RWPE2 (cell line): ENCODE measurements around the gene PARVG.

Experiments used
- ATAC-seq: fragments of 200-7000 bp; cut with Tn5 transposase; 3 replicates; pipeline ENCODE4 v1.9.1; 2021; ENCODE audit warnings: low read depth
- DNase-seq: peaks from one replicate; pipeline ENCODE4 v3.0.0-alpha.2; 2020; ENCODE audit warnings: low spot score
- H3K27ac ChIP-seq: fragments of 450-650 bp; 2 replicates; pipeline ENCODE4 v1.5.1; 2017; ENCODE audit warnings: mild to moderate bottlenecking; ENCODE audit not compliant: poor library complexity, severe bottlenecking
- H3K27me3 ChIP-seq: fragments of 250-450 bp; sonication (Bioruptor Pico); 2 replicates; pipeline ENCODE4 v1.5.1; 2021; ENCODE audit warnings: mild to moderate bottlenecking, moderate library complexity; ENCODE audit not compliant: insufficient read depth, poor library complexity, severe bottlenecking
- H3K36me3 ChIP-seq: fragments of 250-450 bp; sonication (Bioruptor Pico); 2 replicates; pipeline ENCODE4 v1.5.1; 2020; ENCODE audit warnings: low read depth, mild to moderate bottlenecking, moderate library complexity
- H3K4me1 ChIP-seq: fragments of 250-450 bp; sonication (Bioruptor Pico); 2 replicates; pipeline ENCODE4 v1.5.1; 2021; ENCODE audit warnings: mild to moderate bottlenecking, moderate library complexity; ENCODE audit not compliant: insufficient read depth, poor library complexity, severe bottlenecking
- H3K4me3 ChIP-seq: fragments of 250-450 bp; sonication (Bioruptor Pico); 2 replicates; pipeline ENCODE4 v1.5.1; 2021; ENCODE audit warnings: mild to moderate bottlenecking, moderate library complexity; ENCODE audit not compliant: severe bottlenecking
- H3K9me3 ChIP-seq: fragments of 250-450 bp; sonication (Bioruptor Pico); 2 replicates; pipeline ENCODE4 v1.5.1; 2021; ENCODE audit warnings: mild to moderate bottlenecking, moderate library complexity; ENCODE audit not compliant: severe bottlenecking
- TF ChIP-seq, protein P1 (sequence below): fragments of 450-650 bp; IDR thresholded peaks from one replicate; pipeline ENCODE4 v1.5.1; 2017; ENCODE audit warnings: mild to moderate bottlenecking, moderate library complexity; ENCODE audit not compliant: poor library complexity, severe bottlenecking

The PARVG gene

GRCh38 chr22:44192098-44192815 is 11.5 kb downstream of the PARVG start:
- peak; percentile 48 for ATAC-seq
- Histone ChIP-seq H3K9me3 (no peaks in the 10 kb centered on the region), H3K36me3 (no peaks in the 10 kb centered on the region), H3K4me3 (no peak overlapping the region), H3K27me3 (peaks cover 35% of the 10 kb centered on the region), H3K4me1 (no peaks in the 10 kb centered on the region), H3K27ac (no peak overlapping the region)
- no peak for DNase-seq
- TF ChIP-seq, protein P1, sequence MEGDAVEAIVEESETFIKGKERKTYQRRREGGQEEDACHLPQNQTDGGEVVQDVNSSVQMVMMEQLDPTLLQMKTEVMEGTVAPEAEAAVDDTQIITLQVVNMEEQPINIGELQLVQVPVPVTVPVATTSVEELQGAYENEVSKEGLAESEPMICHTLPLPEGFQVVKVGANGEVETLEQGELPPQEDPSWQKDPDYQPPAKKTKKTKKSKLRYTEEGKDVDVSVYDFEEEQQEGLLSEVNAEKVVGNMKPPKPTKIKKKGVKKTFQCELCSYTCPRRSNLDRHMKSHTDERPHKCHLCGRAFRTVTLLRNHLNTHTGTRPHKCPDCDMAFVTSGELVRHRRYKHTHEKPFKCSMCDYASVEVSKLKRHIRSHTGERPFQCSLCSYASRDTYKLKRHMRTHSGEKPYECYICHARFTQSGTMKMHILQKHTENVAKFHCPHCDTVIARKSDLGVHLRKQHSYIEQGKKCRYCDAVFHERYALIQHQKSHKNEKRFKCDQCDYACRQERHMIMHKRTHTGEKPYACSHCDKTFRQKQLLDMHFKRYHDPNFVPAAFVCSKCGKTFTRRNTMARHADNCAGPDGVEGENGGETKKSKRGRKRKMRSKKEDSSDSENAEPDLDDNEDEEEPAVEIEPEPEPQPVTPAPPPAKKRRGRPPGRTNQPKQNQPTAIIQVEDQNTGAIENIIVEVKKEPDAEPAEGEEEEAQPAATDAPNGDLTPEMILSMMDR, result no peak

- H3K27ac ChIP-seq, result no peak overlapping the region
- DNase-seq (no peak), ATAC-seq (peak; percentile 26; the same call in 2 of the 3 replicates)
- TF ChIP-seq, protein P1, result no peak
- H3K36me3 ChIP-seq, result no peaks in the 10 kb centered on the region
- no peak overlapping the region for H3K4me3 ChIP-seq
- H3K27me3 ChIP-seq, result peaks cover 42% of the 10 kb centered on the region
- no peaks in the 10 kb centered on the region for H3K9me3 ChIP-seq
- H3K4me1 ChIP-seq, result no peaks in the 10 kb centered on the region
Observed at GRCh38 chr22:44192816-44193534, 12.2 kb downstream of the PARVG start.

- no peaks in the 10 kb centered on the region for H3K36me3 ChIP-seq
- no peak for DNase-seq
- H3K4me3 ChIP-seq, result no peak overlapping the region
- ATAC-seq, result peak; percentile 59
- H3K27me3 ChIP-seq, result peaks cover 47% of the 10 kb centered on the region
- no peak overlapping the region for H3K27ac ChIP-seq
- H3K4me1 ChIP-seq, result no peaks in the 10 kb centered on the region
- no peaks in the 10 kb centered on the region for H3K9me3 ChIP-seq
- TF ChIP-seq, protein P1, result no peak
Observed at GRCh38 chr22:44193535-44193891, 12.8 kb downstream of the PARVG start.

- DNase-seq, result no peak
- no peak overlapping the region for H3K4me3 ChIP-seq
- no peaks in the 10 kb centered on the region for H3K4me1 ChIP-seq
- ATAC-seq, result no peak
- H3K36me3 ChIP-seq, result no peaks in the 10 kb centered on the region
- H3K9me3 ChIP-seq, result no peaks in the 10 kb centered on the region
- TF ChIP-seq, protein P1, result no peak
- peaks cover 47% of the 10 kb centered on the region for H3K27me3 ChIP-seq
- H3K27ac ChIP-seq, result no peak overlapping the region
Observed at GRCh38 chr22:44194569-44194968, 13.8 kb downstream of the PARVG start.
